Adrenal gland (tissue), 5 donors: ENCODE data around the gene BSPRY.

Experiments
- CTCF ChIP-seq, 6 experiments: fragments of 450-650 bp in 4 of 6; fragments of 200-600 bp in 2 of 6; sonication (generic) in 1 of 6; IDR thresholded peaks; 1 replicate in 5 of 6; 2 replicates in 1 of 6; pipeline versions ENCODE4 v1.5.1 to v1.8.0; 2016 to 2021; ENCODE audit warnings: antibody characterized with exemption in 6 of 6, mild to moderate bottlenecking in 2 of 6, moderate library complexity in 1 of 6
- POLR2A ChIP-seq, 2 donors: fragments of 450-650 bp; IDR thresholded peaks; one replicate each; pipeline ENCODE4 v1.6.1; 2017; ENCODE audit warnings: antibody characterized with exemption in 2 of 2, mild to moderate bottlenecking in 2 of 2, moderate library complexity in 1 of 2
- donor health status: DM: no; HTN: no; CAD: no.

- TF ChIP-seq CTCF (IDR thresholded peaks at IDR 0.05) (no peak), POLR2A (IDR thresholded peaks at IDR 0.05) (no peak)
Observed at GRCh38 chr9:113395000-113395861, 45.9 kb downstream of the BSPRY start.
